HepG2 (cell line): ENCODE data around the gene JAGN1.
"Not testable (repeated sequence)": the region's sequence is repeated elsewhere in the genome, so short reads cannot be mapped to it uniquely, and the experiment has no call there.

Experiments used
- EZH2 ChIP-seq: conservative IDR thresholded peaks from 2 replicates; pipeline ENCODE4 v1.6.1; 2012; ENCODE audit warnings: mild to moderate bottlenecking, low read depth, low read length, moderate library complexity
- HDAC1 ChIP-seq: sonication (generic); formaldehyde crosslinking; IDR thresholded peaks from 2 replicates; pipeline ENCODE4 v1.5.1; 2020; ENCODE audit warnings: mild to moderate bottlenecking, missing genetic modification reagents
- POLR2AphosphoS5 ChIP-seq: IDR thresholded peaks from 2 replicates; pipeline ENCODE4 v1.6.1; 2012; ENCODE audit warnings: low read depth, low read length
- SNAPC2 ChIP-seq: sonication (generic); formaldehyde crosslinking; IDR thresholded peaks from 2 replicates; pipeline ENCODE4 v1.8.1; 2022; ENCODE audit warnings: mild to moderate bottlenecking, missing genetic modification reagents
- ZC3H13 ChIP-seq: sonication (generic); formaldehyde crosslinking; IDR thresholded peaks from 2 replicates; pipeline ENCODE4 v1.8.1; 2023; ENCODE audit warnings: mild to moderate bottlenecking, missing genetic modification reagents, moderate library complexity
- ZKSCAN8 ChIP-seq: IDR thresholded peaks from 2 replicates; pipeline ENCODE4 v1.6.1; 2016; ENCODE audit warnings: borderline replicate concordance, missing genetic modification reagents, missing compliant biosample characterization
- ZNF550 ChIP-seq: sonication (generic); formaldehyde crosslinking; IDR thresholded peaks from 2 replicates; pipeline ENCODE4 v1.4.0; 2020; ENCODE audit warnings: mild to moderate bottlenecking, missing genetic modification reagents, borderline replicate concordance
- TF ChIP-seq, protein P1 (sequence below): sonication (generic); formaldehyde crosslinking; IDR thresholded peaks from 2 replicates; pipeline ENCODE4 v1.4.0; 2020; ENCODE audit warnings: mild to moderate bottlenecking, missing genetic modification reagents
- TF ChIP-seq, protein P2 (sequence below): sonication (generic); formaldehyde crosslinking; IDR thresholded peaks from 2 replicates; pipeline ENCODE4 v1.4.0; 2020; ENCODE audit warnings: missing genetic modification reagents
- TF ChIP-seq, protein P3 (sequence below): sonication (generic); formaldehyde crosslinking; IDR thresholded peaks from 2 replicates; pipeline ENCODE4 v1.5.0; 2020; ENCODE audit warnings: mild to moderate bottlenecking, missing genetic modification reagents, moderate library complexity

DNA sequence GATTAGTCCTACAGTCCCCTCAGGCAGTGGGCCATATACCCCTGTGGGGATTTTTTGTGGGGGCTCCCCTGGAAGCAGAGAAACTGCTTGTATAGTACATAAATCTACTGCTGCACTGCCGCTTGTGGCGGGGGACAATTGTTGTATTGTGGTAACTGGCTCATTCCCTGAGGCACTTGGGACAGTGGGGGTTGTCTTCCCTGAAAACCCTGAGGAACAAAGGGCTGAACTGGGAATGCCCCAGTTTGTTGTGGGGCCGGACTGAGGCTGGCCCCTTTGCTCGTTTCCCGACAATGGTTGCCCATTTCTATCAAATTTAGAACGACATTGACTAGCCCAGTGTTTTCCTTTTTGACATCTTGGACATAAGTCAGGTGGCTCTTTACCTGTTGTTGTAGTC lies 39.0 kb upstream of the JAGN1 start:
- TF ChIP-seq, protein P1, sequence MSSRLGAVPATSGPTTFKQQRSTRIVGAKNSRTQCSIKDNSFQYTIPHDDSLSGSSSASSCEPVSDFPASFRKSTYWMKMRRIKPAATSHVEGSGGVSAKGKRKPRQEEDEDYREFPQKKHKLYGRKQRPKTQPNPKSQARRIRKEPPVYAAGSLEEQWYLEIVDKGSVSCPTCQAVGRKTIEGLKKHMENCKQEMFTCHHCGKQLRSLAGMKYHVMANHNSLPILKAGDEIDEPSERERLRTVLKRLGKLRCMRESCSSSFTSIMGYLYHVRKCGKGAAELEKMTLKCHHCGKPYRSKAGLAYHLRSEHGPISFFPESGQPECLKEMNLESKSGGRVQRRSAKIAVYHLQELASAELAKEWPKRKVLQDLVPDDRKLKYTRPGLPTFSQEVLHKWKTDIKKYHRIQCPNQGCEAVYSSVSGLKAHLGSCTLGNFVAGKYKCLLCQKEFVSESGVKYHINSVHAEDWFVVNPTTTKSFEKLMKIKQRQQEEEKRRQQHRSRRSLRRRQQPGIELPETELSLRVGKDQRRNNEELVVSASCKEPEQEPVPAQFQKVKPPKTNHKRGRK (CRISPR knock-in tag): not testable (repeated sequence)
- TF ChIP-seq, protein P2, sequence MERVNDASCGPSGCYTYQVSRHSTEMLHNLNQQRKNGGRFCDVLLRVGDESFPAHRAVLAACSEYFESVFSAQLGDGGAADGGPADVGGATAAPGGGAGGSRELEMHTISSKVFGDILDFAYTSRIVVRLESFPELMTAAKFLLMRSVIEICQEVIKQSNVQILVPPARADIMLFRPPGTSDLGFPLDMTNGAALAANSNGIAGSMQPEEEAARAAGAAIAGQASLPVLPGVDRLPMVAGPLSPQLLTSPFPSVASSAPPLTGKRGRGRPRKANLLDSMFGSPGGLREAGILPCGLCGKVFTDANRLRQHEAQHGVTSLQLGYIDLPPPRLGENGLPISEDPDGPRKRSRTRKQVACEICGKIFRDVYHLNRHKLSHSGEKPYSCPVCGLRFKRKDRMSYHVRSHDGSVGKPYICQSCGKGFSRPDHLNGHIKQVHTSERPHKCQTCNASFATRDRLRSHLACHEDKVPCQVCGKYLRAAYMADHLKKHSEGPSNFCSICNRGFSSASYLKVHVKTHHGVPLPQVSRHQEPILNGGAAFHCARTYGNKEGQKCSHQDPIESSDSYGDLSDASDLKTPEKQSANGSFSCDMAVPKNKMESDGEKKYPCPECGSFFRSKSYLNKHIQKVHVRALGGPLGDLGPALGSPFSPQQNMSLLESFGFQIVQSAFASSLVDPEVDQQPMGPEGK: not testable (repeated sequence)
- not testable (repeated sequence) for TF ChIP-seq ZNF550 (CRISPR knock-in tag); ZC3H13; SNAPC2 (CRISPR knock-in tag); ZKSCAN8; EZH2; HDAC1; POLR2AphosphoS5
- TF ChIP-seq, protein P3, sequence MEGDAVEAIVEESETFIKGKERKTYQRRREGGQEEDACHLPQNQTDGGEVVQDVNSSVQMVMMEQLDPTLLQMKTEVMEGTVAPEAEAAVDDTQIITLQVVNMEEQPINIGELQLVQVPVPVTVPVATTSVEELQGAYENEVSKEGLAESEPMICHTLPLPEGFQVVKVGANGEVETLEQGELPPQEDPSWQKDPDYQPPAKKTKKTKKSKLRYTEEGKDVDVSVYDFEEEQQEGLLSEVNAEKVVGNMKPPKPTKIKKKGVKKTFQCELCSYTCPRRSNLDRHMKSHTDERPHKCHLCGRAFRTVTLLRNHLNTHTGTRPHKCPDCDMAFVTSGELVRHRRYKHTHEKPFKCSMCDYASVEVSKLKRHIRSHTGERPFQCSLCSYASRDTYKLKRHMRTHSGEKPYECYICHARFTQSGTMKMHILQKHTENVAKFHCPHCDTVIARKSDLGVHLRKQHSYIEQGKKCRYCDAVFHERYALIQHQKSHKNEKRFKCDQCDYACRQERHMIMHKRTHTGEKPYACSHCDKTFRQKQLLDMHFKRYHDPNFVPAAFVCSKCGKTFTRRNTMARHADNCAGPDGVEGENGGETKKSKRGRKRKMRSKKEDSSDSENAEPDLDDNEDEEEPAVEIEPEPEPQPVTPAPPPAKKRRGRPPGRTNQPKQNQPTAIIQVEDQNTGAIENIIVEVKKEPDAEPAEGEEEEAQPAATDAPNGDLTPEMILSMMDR: not testable (repeated sequence)
